ENCODE data around the gene KCNT2.
"Not testable (repeated sequence)": the region's sequence is repeated elsewhere in the genome, so short reads cannot be mapped to it uniquely, and the experiment has no call there.

KCNT2 gene

GRCh38 chr1:196510451-196510850 lies 97.8 kb downstream of the KCNT2 start:
- DNase-seq, result no peak

GRCh38 chr1:196504224-196504623 lies 104.0 kb downstream of the KCNT2 start:
- not testable (repeated sequence) for DNase-seq

GRCh38 chr1:196502437-196502836 lies 105.8 kb downstream of the KCNT2 start:
- DNase-seq, result no peak

GRCh38 chr1:196501760-196502428 lies 106.3 kb downstream of the KCNT2 start:
- no peak for DNase-seq

- no peak for DNase-seq
Measured at GRCh38 chr1:196497817-196498216, 110.4 kb downstream of the KCNT2 start.

GRCh38 chr1:196494766-196495165 lies 113.5 kb downstream of the KCNT2 start:
- no peak for DNase-seq

GRCh38 chr1:196493881-196494280 lies 114.4 kb downstream of the KCNT2 start:
- DNase-seq, result no peak

- DNase-seq, result no peak
Measured at GRCh38 chr1:196488579-196488978, 119.7 kb downstream of the KCNT2 start.

GRCh38 chr1:196486346-196486745 lies 121.9 kb downstream of the KCNT2 start:
- DNase-seq, result no peak

- no peak for DNase-seq
Measured at GRCh38 chr1:196481616-196482015, 126.6 kb downstream of the KCNT2 start.

- DNase-seq, result no peak
Measured at GRCh38 chr1:196477262-196477661, 131.0 kb downstream of the KCNT2 start.

- no peak for DNase-seq
Measured at GRCh38 chr1:196467230-196467925, 140.9 kb downstream of the KCNT2 start.

GRCh38 chr1:196466654-196467053 lies 141.6 kb downstream of the KCNT2 start:
- DNase-seq, result no peak

GRCh38 chr1:196466166-196466565 lies 142.1 kb downstream of the KCNT2 start:
- DNase-seq, result no peak

GRCh38 chr1:196464480-196464941 lies 143.7 kb downstream of the KCNT2 start:
- no peak for DNase-seq

GRCh38 chr1:196462086-196462485 lies 146.2 kb downstream of the KCNT2 start:
- DNase-seq, result no peak

GRCh38 chr1:196461521-196461920 lies 146.7 kb downstream of the KCNT2 start:
- DNase-seq, result no peak

- no peak for DNase-seq
Measured at GRCh38 chr1:196459383-196459782, 148.9 kb downstream of the KCNT2 start.

GRCh38 chr1:196454792-196455191 lies 153.4 kb downstream of the KCNT2 start:
- no peak for DNase-seq

- DNase-seq, result no peak
Measured at GRCh38 chr1:196451103-196451502, 157.1 kb downstream of the KCNT2 start.

- DNase-seq, result no peak
Measured at GRCh38 chr1:196450143-196451095, 157.8 kb downstream of the KCNT2 start.

- DNase-seq, result no peak
Measured at GRCh38 chr1:196449460-196449859, 158.8 kb downstream of the KCNT2 start.

- no peak for DNase-seq
Measured at GRCh38 chr1:196445775-196446174, 162.5 kb downstream of the KCNT2 start.
